NCI-H82 treated with DMSO at 0.1 percent for 48 hours (cell line): ENCODE measurements around the gene APOO.

Source experiments
- DNase-seq: peaks from one replicate; lab custom pipeline; 2025; ENCODE audit not compliant: unreplicated experiment; lab: John Stamatoyannopoulos, UW

The APOO gene

GRCh38 chrX:23788521-23788920 is 119.2 kb downstream of the APOO start:
- DNase-seq, result no peak

- no peak for DNase-seq
Observed at GRCh38 chrX:23787745-23788118, 120.0 kb downstream of the APOO start.

GRCh38 chrX:23786268-23786815 is 121.4 kb downstream of the APOO start:
- DNase-seq, result no peak

- DNase-seq, result no peak
Observed at GRCh38 chrX:23785580-23785979, 122.2 kb downstream of the APOO start.

- no peak for DNase-seq
Observed at GRCh38 chrX:23784470-23785331, 123.0 kb downstream of the APOO start.

- DNase-seq, result no peak
Observed at GRCh38 chrX:23783589-23784469, 123.9 kb downstream of the APOO start.
